ENCODE data around the gene ANKRD35. TPM values are rescaled to one million over a fixed set of nuclear protein-coding genes. Genes with fewer than 3 reads are reported as not detected.
"Not testable (repeated sequence)": the region's sequence is repeated elsewhere in the genome, so short reads cannot be mapped to it uniquely, and the experiment has no call there.

Gene ANKRD35
- total and polyA plus RNA-seq, 9 of the 15 experiments (the other 6 are each of a cell fraction or from before 2014, with no cell fraction given) = 0.07 to 0.14 (median 0.07) TPM; not detected in 5

GRCh38 chr1:145932522-145933009, 46.9 kb upstream of the ANKRD35 start (continued):
- TF ChIP-seq NKRF (IDR thresholded peaks at IDR 0.05; ENCODE audit: borderline replicate concordance) (peak; percentile 46; the same call in 1 of the 2 replicates), NFE2 (IDR thresholded peaks at IDR 0.05; ENCODE audit: low read depth) (peak; percentile 8; the same call in 1 of the 2 replicates), FOXP4 (CRISPR knock-in tag; IDR thresholded peaks at IDR 0.05; ENCODE audit: borderline replicate concordance) (0 out of 2 replicates have a peak, but pooled peaks have one; percentile 27), DACH1 (IDR thresholded peaks at IDR 0.05; ENCODE audit: partially characterized antibody) (peak; percentile 28), TOE1 (IDR thresholded peaks at IDR 0.05; ENCODE audit: borderline replicate concordance) (0 out of 2 replicates have a peak, but pooled peaks have one; percentile 53), MXI1 (IDR thresholded peaks at IDR 0.05; ENCODE audit: low read depth, low read length) (peak; percentile 49; the same call in 1 of the 2 replicates), HDAC1 (IDR thresholded peaks at IDR 0.05) (peak in 1 of 2 experiments; percentile 96; a peak in 2 of 4 replicates), ATF3 (IDR thresholded peaks at IDR 0.05) (peak; percentile 63; the same call in 1 of the 2 replicates), FOXM1 (IDR thresholded peaks at IDR 0.05; ENCODE audit: low read depth) (peak; percentile 83), FOSL1 (tag; conservative IDR thresholded peaks at IDR 0.05) (peak; percentile 71), SMARCE1 (IDR thresholded peaks at IDR 0.05) (peak; percentile 97), ZFX (CRISPR knock-in tag; IDR thresholded peaks at IDR 0.05) (peak; percentile 58; the same call in 1 of the 2 replicates), TRIM24 (IDR thresholded peaks at IDR 0.05) (peak; percentile 77 to 85; a peak in 3 of 4 replicates), MYC (IDR thresholded peaks at IDR 0.05; ENCODE audit: low read depth, low read length) (peak; percentile 83), MYC (CRISPR knock-in tag; IDR thresholded peaks at IDR 0.05; ENCODE audit: borderline replicate concordance, low read depth) (0 out of 2 replicates have a peak, but pooled peaks have one; percentile 9), HDAC3 (IDR thresholded peaks at IDR 0.05; ENCODE audit: borderline replicate concordance, partially characterized antibody) (peak; percentile 93), BCOR (IDR thresholded peaks at IDR 0.05) (peak; percentile 82), LCOR (CRISPR knock-in tag; IDR thresholded peaks at IDR 0.05) (peak; percentile 94), EP400 (IDR thresholded peaks at IDR 0.05) (peak; percentile 61; the same call in 1 of the 2 replicates), ATF1 (tag; IDR thresholded peaks at IDR 0.05) (peak; percentile 66), ARID1B (IDR thresholded peaks at IDR 0.05) (peak; percentile 96), ETV1 (tag; conservative IDR thresholded peaks at IDR 0.05; ENCODE audit: low read depth) (peak; percentile 79)
- not testable (repeated sequence) for TF ChIP-seq TOE1 (CRISPR knock-in tag; IDR thresholded peaks at IDR 0.05; ENCODE audit: borderline replicate concordance, low read depth); ATF3 (CRISPR knock-in tag; conservative IDR thresholded peaks at IDR 0.05); FOXM1 (CRISPR knock-in tag; IDR thresholded peaks at IDR 0.05; ENCODE audit: low read depth); ATF1 (CRISPR knock-in tag; IDR thresholded peaks at IDR 0.05)
